H9 (cell line): ENCODE measurements around the gene MIEF2. TPM values are rescaled to one million over a fixed set of nuclear protein-coding genes. Genes with fewer than 3 reads are reported as not detected.

Experiments used
- DNase-seq: peaks from one replicate; pipeline ENCODE4 v3.0.0-alpha.2; 2017
- H2AFZ ChIP-seq: one replicate; pipeline ENCODE4 v1.6.1; 2013; ENCODE audit warnings: mild to moderate bottlenecking, low read length, control low read depth, moderate library complexity
- H2AK5ac ChIP-seq: 2 replicates; pipeline ENCODE4 v1.6.1; 2013; ENCODE audit warnings: low read length, control low read depth, mixed read lengths; ENCODE audit not compliant: insufficient read length
- H2BK120ac ChIP-seq: one replicate; pipeline ENCODE4 v1.6.1; 2013; ENCODE audit warnings: low read depth, mild to moderate bottlenecking, low read length, control low read depth, inconsistent platforms; ENCODE audit not compliant: poor library complexity, severe bottlenecking
- H2BK12ac ChIP-seq: 2 replicates; pipeline ENCODE4 v1.6.1; 2013; ENCODE audit warnings: low read length, control low read depth, mixed read lengths, low read depth; ENCODE audit not compliant: insufficient read length
- H2BK15ac ChIP-seq: 2 replicates; pipeline ENCODE4 v1.6.1; 2013; ENCODE audit warnings: low read depth, low read length, control low read depth
- H2BK20ac ChIP-seq: one replicate; pipeline ENCODE4 v1.6.1; 2013; ENCODE audit warnings: low read depth, mild to moderate bottlenecking, low read length, control low read depth, inconsistent platforms; ENCODE audit not compliant: poor library complexity, severe bottlenecking
- H2BK5ac ChIP-seq: 2 replicates; pipeline ENCODE4 v1.6.1; 2013; ENCODE audit warnings: low read length, control low read depth, mixed read lengths; ENCODE audit not compliant: insufficient read length
- H3K14ac ChIP-seq: 2 replicates; pipeline ENCODE4 v1.6.1; 2013; ENCODE audit warnings: low read length, control low read depth; ENCODE audit not compliant: insufficient read depth
- H3K18ac ChIP-seq: 2 replicates; pipeline ENCODE4 v1.6.1; 2013; ENCODE audit warnings: low read depth, mild to moderate bottlenecking, mixed read lengths, low read length, control low read depth; ENCODE audit not compliant: insufficient read length
- H3K23ac ChIP-seq: 2 replicates; pipeline ENCODE4 v1.6.1; 2013; ENCODE audit warnings: low read length, control low read depth, mixed read lengths, low read depth; ENCODE audit not compliant: insufficient read length
- H3K23me2 ChIP-seq: 2 replicates; pipeline ENCODE4 v1.6.1; 2013; ENCODE audit warnings: low read depth, mild to moderate bottlenecking, mixed read lengths, low read length, control low read depth; ENCODE audit not compliant: insufficient read length, poor library complexity, severe bottlenecking
- H3K27ac ChIP-seq: 2 replicates; pipeline ENCODE4 v1.5.1; 2013; ENCODE audit warnings: low read length, control low read depth, mixed read lengths, low read depth; ENCODE audit not compliant: insufficient read length
- H3K27me3 ChIP-seq: 2 replicates; pipeline ENCODE4 v1.6.1; 2013; ENCODE audit warnings: low read length, control low read depth, inconsistent platforms; ENCODE audit not compliant: insufficient read depth
- H3K4ac ChIP-seq: 2 replicates; pipeline ENCODE4 v1.6.1; 2013; ENCODE audit warnings: low read depth, mild to moderate bottlenecking, control low read depth, inconsistent platforms, low read length, moderate library complexity
- H3K4me1 ChIP-seq: 2 replicates; pipeline ENCODE4 v1.6.1; 2013; ENCODE audit warnings: low read length, control low read depth, inconsistent platforms; ENCODE audit not compliant: insufficient read depth
- H3K4me2 ChIP-seq: 2 replicates; pipeline ENCODE4 v1.6.1; 2013; ENCODE audit warnings: low read length, control low read depth, mixed read lengths; ENCODE audit not compliant: insufficient read length, insufficient read depth
- H3K56ac ChIP-seq: 2 replicates; pipeline ENCODE4 v1.6.1; 2013; ENCODE audit warnings: low read depth, mild to moderate bottlenecking, mixed read lengths, low read length, control low read depth; ENCODE audit not compliant: insufficient read length
- H3K79me1 ChIP-seq: 2 replicates; pipeline ENCODE4 v1.6.1; 2013; ENCODE audit warnings: low read depth, mild to moderate bottlenecking, moderate library complexity, low read length, control low read depth, inconsistent platforms; ENCODE audit not compliant: insufficient read depth, poor library complexity, severe bottlenecking
- H3K79me2 ChIP-seq: 2 replicates; pipeline ENCODE4 v1.6.1; 2013; ENCODE audit warnings: low read length, control low read depth, inconsistent platforms; ENCODE audit not compliant: insufficient read depth
- H3K9ac ChIP-seq: 2 replicates; pipeline ENCODE4 v1.6.1; 2013; ENCODE audit warnings: low read length, control low read depth, mixed read lengths; ENCODE audit not compliant: insufficient read length; ENCODE audit errors: extremely low read depth
- H3K9me3 ChIP-seq: one replicate; pipeline ENCODE4 v1.6.1; 2013; ENCODE audit warnings: low read depth, low read length, inconsistent platforms; ENCODE audit not compliant: control insufficient read depth
- H3T11ph ChIP-seq: one replicate; pipeline ENCODE4 v1.6.1; 2013; ENCODE audit warnings: mild to moderate bottlenecking, low read length, control low read depth, inconsistent platforms
- H4K20me1 ChIP-seq: one replicate; pipeline ENCODE4 v1.6.1; 2013; ENCODE audit not compliant: control insufficient read depth, insufficient read length, insufficient read depth
- H4K5ac ChIP-seq: 2 replicates; pipeline ENCODE4 v1.6.1; 2013; ENCODE audit warnings: low read depth, mild to moderate bottlenecking, mixed read lengths, low read length, control low read depth; ENCODE audit not compliant: insufficient read length
- H4K8ac ChIP-seq: replicated peaks from 2 replicates; pipeline ENCODE4 v1.6.1; 2013; ENCODE audit warnings: low read length, control low read depth, mixed read lengths, low read depth; ENCODE audit not compliant: insufficient read length
- H4K91ac ChIP-seq: 2 replicates; pipeline ENCODE4 v1.6.1; 2013; ENCODE audit warnings: low read depth, mild to moderate bottlenecking, moderate library complexity, mixed read lengths, low read length, control low read depth; ENCODE audit not compliant: insufficient read length
- H3K27ac Mint-ChIP-seq, 3 experiments: 2 replicates in 2 of 3; 3 replicates in 1 of 3; pipeline ENCODE4 v1.8.0; 2020 to 2021; ENCODE audit warnings: mixed read lengths in 3 of 3, mild to moderate bottlenecking in 1 of 3, moderate library complexity in 1 of 3
- H3K27me3 Mint-ChIP-seq: 2 replicates; pipeline ENCODE4 v1.8.0; 2021; ENCODE audit warnings: low read depth, mild to moderate bottlenecking, moderate library complexity, mixed read lengths
- H3K36me3 Mint-ChIP-seq, 3 experiments: 2 replicates in 2 of 3; 3 replicates in 1 of 3; pipeline ENCODE4 v1.8.0; 2020 to 2021; ENCODE audit warnings: low read depth in 3 of 3, mixed read lengths in 3 of 3; ENCODE audit not compliant: insufficient read depth in 1 of 3
- H3K4me1 Mint-ChIP-seq, 2 experiments: 2 replicates each; pipeline ENCODE4 v1.8.0; 2020; ENCODE audit warnings: mixed read lengths in 2 of 2
- H3K4me3 Mint-ChIP-seq, 2 experiments: 2 replicates in 1 of 2; 3 replicates in 1 of 2; pipeline ENCODE4 v1.8.0; 2020 to 2021; ENCODE audit warnings: mild to moderate bottlenecking in 2 of 2, mixed read lengths in 2 of 2, moderate library complexity in 1 of 2
- H3K9me3 Mint-ChIP-seq, 2 experiments: 2 replicates in 1 of 2; 3 replicates in 1 of 2; pipeline ENCODE4 v1.8.0; 2020; ENCODE audit warnings: mild to moderate bottlenecking in 2 of 2, mixed read lengths in 2 of 2, moderate library complexity in 1 of 2
- CTCF ChIP-seq: fragments of 200-600 bp; sonication (generic); conservative IDR thresholded peaks from 3 replicates; pipeline ENCODE4 v1.8.0; 2021; ENCODE audit warnings: antibody characterized with exemption, mild to moderate bottlenecking
- WGBS: extraction: QIAGEN DNeasy Blood & Tissue Kit; methylation state at CpG from one replicate; pipeline ENCODE4 v1.1.7; 2013; ENCODE audit warnings: missing lambda C conversion rate, low lambda C conversion rate, mixed read lengths; ENCODE audit not compliant: insufficient read length; ENCODE audit errors: extremely low coverage; 5-methylcytosine and 5-hydroxymethylcytosine counted together
- total RNA-seq: library from RNA; stranded (reverse); gene quantifications from 2 replicates; pipeline ENCODE4 v1.2.1, GENCODE V29; 2021

Gene MIEF2
- total RNA-seq, 1 experiment from 2014 or later, result 10.3 TPM

GRCh38 chr17:18285296-18285695, 24.8 kb downstream of the MIEF2 start:
- H3K4me3 Mint-ChIP-seq, result no peak overlapping the region
- no peak overlapping the region for H3K23ac ChIP-seq
- H2BK20ac ChIP-seq, result no peak overlapping the region
- no peak overlapping the region for H3T11ph ChIP-seq
- H2BK15ac ChIP-seq, result no peak overlapping the region
- H3K36me3 Mint-ChIP-seq, result peaks cover 64 to 96% (median 93%) of the 10 kb centered on the region in 3 experiments; a peak in 6 of 7 replicates
- no peak overlapping the region for H3K9ac ChIP-seq
- no peak for DNase-seq
- TF ChIP-seq CTCF, result no peak
- no peak overlapping the region for H2BK120ac ChIP-seq
- H3K9me3 Mint-ChIP-seq, result no peaks in the 10 kb centered on the region
- no peak overlapping the region for H4K91ac ChIP-seq
- no peak overlapping the region for H3K4ac ChIP-seq
- H2BK5ac ChIP-seq, result no peak overlapping the region
- no peak overlapping the region for H3K27ac ChIP-seq
- H3K4me2 ChIP-seq, result no peak overlapping the region
- no peak overlapping the region for H4K8ac ChIP-seq
- H4K20me1 ChIP-seq, result no peaks in the 10 kb centered on the region
- WGBS, result no CpG with 5 or more reads among the region's 11 CpGs
- H3K18ac ChIP-seq, result no peak overlapping the region
- H4K5ac ChIP-seq, result no peak overlapping the region
- no peaks in the 10 kb centered on the region for H3K23me2 ChIP-seq
- H3K79me1 ChIP-seq, result no peaks in the 10 kb centered on the region
- H2AFZ ChIP-seq, result no peak overlapping the region
- no peaks in the 10 kb centered on the region for H3K4me1 ChIP-seq
- H3K27me3 Mint-ChIP-seq, result no peaks in the 10 kb centered on the region
- no peak overlapping the region for H3K27ac Mint-ChIP-seq
- no peak overlapping the region for H2AK5ac ChIP-seq
- no peaks in the 10 kb centered on the region for H3K27me3 ChIP-seq
- H3K56ac ChIP-seq, result no peak overlapping the region
- H3K14ac ChIP-seq, result no peak overlapping the region
- no peaks in the 10 kb centered on the region for H3K4me1 Mint-ChIP-seq
- no peak overlapping the region for H2BK12ac ChIP-seq
- no peaks in the 10 kb centered on the region for H3K9me3 ChIP-seq
- H3K79me2 ChIP-seq, result no peaks in the 10 kb centered on the region
